Erythroblast (primary cell): ENCODE measurements around the gene FCN1.

Experiments
- DNase-seq, 2 experiments: peaks; one replicate each; lab custom pipeline; 2025; lab: John Stamatoyannopoulos, UW
- GATA1 ChIP-seq: IDR thresholded peaks from 2 replicates; pipeline ENCODE4 v1.6.1; 2011; ENCODE audit warnings: low read depth, mild to moderate bottlenecking, control low read depth, low read length, moderate library complexity
- POLR2A ChIP-seq: IDR thresholded peaks from 2 replicates; pipeline ENCODE4 v1.6.1; 2011; ENCODE audit warnings: mild to moderate bottlenecking, low read length

FCN1 gene

GRCh38 chr9:134945509-134946275 lies 28.0 kb upstream of the FCN1 start:
- TF ChIP-seq GATA1, result no peak
- no peak for TF ChIP-seq POLR2A
- DNase-seq, result no peak

GRCh38 chr9:134944916-134945315 lies 27.2 kb upstream of the FCN1 start:
- TF ChIP-seq GATA1 (no peak), POLR2A (no peak)
- no peak for DNase-seq

- TF ChIP-seq GATA1, result no peak
- DNase-seq, result no peak
Measured at GRCh38 chr9:134944351-134944802, 26.7 kb upstream of the FCN1 start.

- no peak for TF ChIP-seq POLR2A
- TF ChIP-seq GATA1, result no peak
- no peak for DNase-seq
Measured at GRCh38 chr9:134943836-134944235, 26.1 kb upstream of the FCN1 start.

- TF ChIP-seq GATA1, result no peak
- TF ChIP-seq POLR2A, result no peak
- no peak for DNase-seq
Measured at GRCh38 chr9:134943411-134943810, 25.7 kb upstream of the FCN1 start.

GRCh38 chr9:134942788-134943184 lies 25.1 kb upstream of the FCN1 start:
- TF ChIP-seq GATA1, result no peak
- no peak for TF ChIP-seq POLR2A
- no peak for DNase-seq

- TF ChIP-seq POLR2A (no peak), GATA1 (no peak)
- DNase-seq, result no peak
Measured at GRCh38 chr9:134942011-134942787, 24.5 kb upstream of the FCN1 start.

- DNase-seq, result no peak
Measured at GRCh38 chr9:134940236-134941208, 22.8 kb upstream of the FCN1 start.

GRCh38 chr9:134939836-134940235 lies 22.1 kb upstream of the FCN1 start:
- TF ChIP-seq POLR2A (no peak), GATA1 (no peak)

More at GRCh38 chr9:134940236-134941208, 22.8 kb upstream of the FCN1 start:
- no peak for TF ChIP-seq POLR2A

GRCh38 chr9:134939080-134939733 lies 21.5 kb upstream of the FCN1 start:
- no peak for DNase-seq
- TF ChIP-seq GATA1 (no peak), POLR2A (no peak)

More at GRCh38 chr9:134939836-134940235, 22.1 kb upstream of the FCN1 start:
- no peak for DNase-seq

GRCh38 chr9:134938346-134939079 lies 20.8 kb upstream of the FCN1 start:
- no peak for TF ChIP-seq GATA1
- no peak for TF ChIP-seq POLR2A
- no peak for DNase-seq

- TF ChIP-seq POLR2A (no peak), GATA1 (no peak)
- no peak for DNase-seq
Measured at GRCh38 chr9:134937566-134938345, 20.0 kb upstream of the FCN1 start.

- TF ChIP-seq GATA1 (no peak), POLR2A (no peak)
- DNase-seq, result no peak
Measured at GRCh38 chr9:134937164-134937555, 19.4 kb upstream of the FCN1 start.
